HG03280 (cell line): ENCODE data around the gene UGCG.

Source experiments
- ATAC-seq: cut with Tn5 transposase; IDR thresholded peaks from one replicate; pipeline ENCODE4 v1.9.1; 2021; ENCODE audit warnings: mild to moderate bottlenecking, moderate library complexity; ENCODE audit not compliant: unreplicated experiment

UGCG gene

GRCh38 chr9:111978616-111979015, 82.0 kb downstream of the UGCG start:
- no peak for ATAC-seq

- ATAC-seq, result no peak
Observed at GRCh38 chr9:111979561-111979960, 82.9 kb downstream of the UGCG start.

GRCh38 chr9:111980398-111980797, 83.8 kb downstream of the UGCG start:
- ATAC-seq, result no peak

GRCh38 chr9:111983484-111983908, 86.9 kb downstream of the UGCG start:
- ATAC-seq, result peak; percentile 69

- ATAC-seq, result no peak
Observed at GRCh38 chr9:111984086-111984802, 87.6 kb downstream of the UGCG start.
